ENCODE data around the gene NSDHL.
"Not testable (repeated sequence)": the region's sequence is repeated elsewhere in the genome, so short reads cannot be mapped to it uniquely, and the experiment has no call there.

Gene NSDHL

DNA sequence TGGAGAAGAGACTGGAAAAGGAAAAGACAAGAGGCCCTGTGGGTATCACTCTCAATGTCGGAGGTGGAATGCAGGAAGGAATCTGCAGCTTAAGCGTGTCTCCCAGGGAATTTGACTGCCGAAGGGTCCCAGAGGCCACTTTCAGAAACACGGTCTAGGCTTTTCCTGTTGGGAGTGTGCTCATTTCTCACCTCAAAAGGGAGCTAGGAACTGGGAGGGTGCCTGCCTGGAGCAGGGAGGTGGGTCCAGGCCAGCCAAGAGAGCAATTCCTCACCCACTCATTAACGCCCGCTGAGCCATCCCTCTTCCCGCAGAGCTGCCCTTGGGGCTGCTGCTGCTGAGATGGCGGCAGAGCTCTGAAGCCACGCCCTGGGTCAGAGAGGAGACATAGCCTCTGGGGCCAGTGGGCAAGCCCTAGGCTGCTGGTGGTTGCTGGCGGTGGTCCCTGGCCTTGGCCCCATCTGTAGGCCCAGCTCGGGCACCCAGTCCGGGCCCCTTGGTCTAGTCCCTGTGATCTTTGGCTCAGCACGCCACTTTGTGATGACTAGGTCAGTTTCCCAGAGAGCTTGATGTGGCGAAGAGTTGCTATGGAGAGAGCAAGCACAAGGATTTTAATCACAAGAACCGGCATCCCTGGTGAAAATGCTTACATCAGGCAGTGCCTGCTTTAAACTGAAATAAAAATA is 71.1 kb downstream of the NSDHL start:
- no peak for DNase-seq
- in situ Hi-C loops (cut with HindIII; ENCODE audit: low pct_ligation_motif_present, low pct_unique_long_range_greater_than_20kb, low sequenced_read_pairs) = no loop called here

DNA sequence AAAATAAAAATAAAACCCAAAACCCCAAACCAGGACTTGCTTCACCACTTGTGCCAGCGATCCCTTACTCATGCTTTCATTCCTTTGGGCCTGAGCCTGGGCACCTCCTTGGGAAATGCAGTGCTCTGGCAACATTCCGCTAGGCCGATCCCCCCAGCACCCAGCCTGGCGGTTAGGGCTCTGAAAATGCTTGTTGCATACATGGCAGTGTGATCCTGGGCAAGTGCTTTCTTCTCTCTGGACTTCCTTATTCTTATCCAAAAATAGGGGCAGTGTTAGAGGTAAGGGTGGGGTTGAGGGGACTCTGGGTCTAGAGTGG is 71.6 kb downstream of the NSDHL start:
- no peak for DNase-seq
- in situ Hi-C loops (cut with HindIII; ENCODE audit: low pct_ligation_motif_present, low pct_unique_long_range_greater_than_20kb, low sequenced_read_pairs) = no loop called here

DNA sequence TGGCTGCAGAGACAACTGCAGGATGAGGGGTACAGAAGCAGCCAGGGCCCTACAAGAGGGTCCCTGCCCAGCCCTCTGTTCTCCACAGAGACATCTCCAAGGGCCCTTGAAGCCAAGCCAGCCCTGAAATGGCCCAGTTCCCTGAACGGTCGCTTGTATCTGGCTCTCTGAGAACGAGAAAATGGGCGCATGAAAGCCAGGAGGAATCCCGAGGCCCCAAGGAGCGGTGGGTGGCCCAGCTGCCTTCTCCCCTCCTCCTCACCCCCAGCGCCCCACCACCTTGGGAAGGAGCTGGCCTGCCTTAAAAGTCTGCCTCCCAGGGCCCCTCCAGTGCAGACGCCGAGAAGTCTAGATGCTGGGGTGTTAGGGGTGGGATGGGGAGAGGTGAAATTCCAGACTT is 72.7 kb downstream of the NSDHL start:
- in situ Hi-C loops (cut with HindIII; ENCODE audit: low pct_ligation_motif_present, low pct_unique_long_range_greater_than_20kb, low sequenced_read_pairs) = no loop called here
- DNase-seq = no peak

DNA sequence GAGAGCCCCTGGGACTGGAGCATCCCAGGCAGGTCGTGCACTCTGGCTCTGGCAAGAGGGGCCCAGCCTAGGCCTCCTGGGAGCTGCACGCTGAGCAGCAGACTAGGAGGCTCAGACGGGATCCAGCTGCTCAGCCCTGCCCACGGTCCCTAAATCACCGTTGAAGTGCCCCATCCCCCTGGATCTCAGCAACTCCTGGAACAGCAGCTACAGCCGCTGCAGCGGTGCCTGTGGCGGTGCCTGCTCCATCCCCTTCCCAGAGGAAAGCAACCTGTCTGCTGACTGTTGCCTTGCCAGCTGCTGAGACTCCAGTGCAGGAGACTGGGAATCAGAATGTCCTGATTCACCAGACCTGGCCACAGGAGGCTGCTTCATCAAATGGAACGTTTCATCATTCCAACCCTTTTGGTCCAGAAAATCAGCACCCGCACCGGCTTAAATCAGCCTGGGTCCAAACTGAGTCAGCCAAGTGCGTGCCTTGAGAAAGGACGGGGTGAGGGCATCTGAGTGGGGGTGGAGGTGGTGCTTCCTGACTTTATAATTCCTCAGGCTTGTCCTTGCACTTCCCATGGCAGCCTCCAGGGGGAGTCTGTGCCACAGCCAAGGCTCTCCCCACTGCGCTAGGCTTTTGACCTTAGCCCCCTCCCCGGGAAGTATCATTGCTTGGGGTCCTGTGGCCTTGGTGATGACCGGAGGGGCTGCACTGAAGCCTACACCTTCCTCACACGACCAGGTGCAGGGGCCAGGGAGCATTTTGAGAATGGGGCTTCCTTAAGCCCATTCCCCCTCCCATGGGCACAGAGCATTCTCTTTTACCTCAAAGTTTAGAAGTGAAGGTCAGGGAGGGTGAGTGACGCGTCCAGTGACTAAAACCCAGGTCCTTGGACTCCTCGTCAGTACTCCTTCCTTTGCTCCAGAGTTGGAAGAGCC is 73.6 kb downstream of the NSDHL start:
- in situ Hi-C loops (cut with HindIII; ENCODE audit: low pct_ligation_motif_present, low pct_unique_long_range_greater_than_20kb, low sequenced_read_pairs) = no loop called here
- peak; percentile 46 for DNase-seq

GRCh38 chrX:152905081-152905420 is 74.2 kb downstream of the NSDHL start:
- no peak for DNase-seq

GRCh38 chrX:152907084-152907651 is 76.3 kb downstream of the NSDHL start:
- in situ Hi-C loops (cut with HindIII; ENCODE audit: low pct_ligation_motif_present, low pct_unique_long_range_greater_than_20kb, low sequenced_read_pairs) = no loop called here
- no peak for DNase-seq

More at GRCh38 chrX:152905081-152905420, 74.2 kb downstream of the NSDHL start:
- in situ Hi-C loops (cut with HindIII; ENCODE audit: low pct_ligation_motif_present, low pct_unique_long_range_greater_than_20kb, low sequenced_read_pairs) = no loop called here

GRCh38 chrX:152908486-152908885 is 77.6 kb downstream of the NSDHL start:
- no peak for DNase-seq
- in situ Hi-C loops (cut with HindIII; ENCODE audit: low pct_ligation_motif_present, low pct_unique_long_range_greater_than_20kb, low sequenced_read_pairs) = no loop called here

GRCh38 chrX:152910018-152910417 is 79.2 kb downstream of the NSDHL start:
- in situ Hi-C loops (cut with HindIII; ENCODE audit: low pct_ligation_motif_present, low pct_unique_long_range_greater_than_20kb, low sequenced_read_pairs) = not testable (repeated sequence)
- peak; percentile 1 for DNase-seq

DNA sequence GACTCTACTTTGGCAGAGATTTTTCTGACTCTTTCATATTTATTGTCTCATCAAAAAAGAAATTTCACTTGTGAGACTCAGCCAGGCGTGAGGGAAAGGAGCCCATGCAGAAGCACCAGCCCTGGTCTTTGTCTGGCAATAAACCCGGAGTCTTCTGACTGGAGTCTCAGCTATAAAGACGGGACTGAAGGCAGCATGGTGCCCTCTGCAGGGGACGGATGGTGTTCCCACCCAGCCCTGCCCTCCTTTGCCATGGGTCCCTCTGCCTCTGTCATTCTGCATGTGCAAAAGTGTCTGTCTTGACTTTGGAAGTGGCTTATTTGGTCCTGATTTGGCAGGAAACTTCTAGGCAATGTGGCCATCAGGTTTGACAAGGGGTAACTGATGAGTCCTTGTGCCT is 81.2 kb downstream of the NSDHL start:
- DNase-seq = no peak
- in situ Hi-C loops (cut with HindIII; ENCODE audit: low pct_ligation_motif_present, low pct_unique_long_range_greater_than_20kb, low sequenced_read_pairs) = no loop called here

GRCh38 chrX:152912641-152913040 is 81.8 kb downstream of the NSDHL start:
- in situ Hi-C loops (cut with HindIII; ENCODE audit: low pct_ligation_motif_present, low pct_unique_long_range_greater_than_20kb, low sequenced_read_pairs) = no loop called here
- no peak for DNase-seq

DNA sequence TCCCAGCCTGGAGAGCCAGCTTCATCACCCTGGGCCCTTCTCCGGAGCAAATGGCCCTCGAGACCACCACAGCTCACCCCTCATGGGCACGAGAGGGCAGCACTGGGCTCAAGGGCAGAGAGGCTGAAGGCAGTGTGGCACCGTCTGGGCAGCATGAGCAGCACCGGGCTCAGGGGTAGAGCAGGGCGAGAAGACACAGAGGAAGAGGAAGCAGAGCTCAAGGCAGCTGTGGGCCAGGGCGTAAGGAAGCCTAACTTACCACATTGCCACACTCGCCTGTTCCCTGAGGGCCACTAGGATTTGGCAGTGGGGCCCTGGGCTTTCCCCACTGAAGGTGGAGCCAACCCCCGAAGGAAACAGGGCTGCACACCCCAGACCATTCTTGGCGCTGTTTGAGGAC is 82.5 kb downstream of the NSDHL start:
- no peak for DNase-seq
- in situ Hi-C loops (cut with HindIII; ENCODE audit: low pct_ligation_motif_present, low pct_unique_long_range_greater_than_20kb, low sequenced_read_pairs) = no loop called here

GRCh38 chrX:152913910-152914309 is 83.0 kb downstream of the NSDHL start:
- DNase-seq = no peak
- in situ Hi-C loops (cut with HindIII; ENCODE audit: low pct_ligation_motif_present, low pct_unique_long_range_greater_than_20kb, low sequenced_read_pairs) = no loop called here

- DNase-seq = peak; percentile 15
Observed at GRCh38 chrX:152915541-152916241, 84.8 kb downstream of the NSDHL start.

DNA sequence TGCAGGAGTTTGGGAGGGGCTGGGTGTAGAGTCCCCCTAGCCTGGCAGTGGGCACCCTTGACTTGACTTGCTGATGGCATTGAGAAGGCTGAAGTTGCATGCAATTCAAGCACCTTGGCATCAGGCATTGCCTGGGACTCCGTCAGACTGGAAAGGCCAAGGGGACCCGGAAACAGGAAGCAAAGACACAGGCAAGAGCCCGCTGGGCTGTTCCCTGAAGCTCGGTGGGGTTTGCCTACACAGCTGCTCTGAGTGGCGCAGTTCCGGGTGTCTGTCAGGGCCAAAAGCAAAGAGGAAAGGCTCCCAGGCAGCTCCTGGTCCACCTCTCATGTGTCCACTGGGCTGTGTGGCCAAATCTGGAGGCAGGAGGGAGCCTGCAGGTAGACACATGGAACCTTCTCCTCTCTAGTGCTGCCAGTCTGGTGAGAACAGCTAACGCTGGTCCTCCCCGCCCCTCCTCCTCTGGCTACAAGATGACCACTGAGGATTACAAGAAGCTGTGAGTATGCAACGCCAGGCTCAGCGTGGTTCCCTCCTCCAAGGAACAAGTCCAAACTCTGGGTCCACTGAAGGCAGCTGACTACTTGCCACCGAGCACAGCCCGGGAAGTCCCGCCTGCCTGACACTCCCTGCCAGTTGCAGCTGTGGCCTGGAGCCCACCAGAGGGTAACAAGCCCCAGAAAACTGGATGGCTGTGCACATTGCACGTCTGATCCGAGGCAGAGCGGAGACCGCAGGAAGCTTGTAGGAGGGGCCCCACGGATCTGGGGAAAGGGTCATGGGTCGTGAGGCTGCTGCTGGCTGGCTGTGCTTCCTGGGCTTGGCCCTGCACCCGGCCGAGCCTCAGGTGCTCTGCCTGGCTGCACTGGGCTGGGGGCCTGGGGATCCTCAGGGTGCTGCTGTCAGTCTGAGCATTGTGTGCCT is 87.1 kb downstream of the NSDHL start:
- in situ Hi-C loops (cut with HindIII; ENCODE audit: low pct_ligation_motif_present, low pct_unique_long_range_greater_than_20kb, low sequenced_read_pairs) = no loop called here
- no peak for DNase-seq

More at GRCh38 chrX:152915541-152916241, 84.8 kb downstream of the NSDHL start:
- in situ Hi-C loops (cut with HindIII; ENCODE audit: low pct_ligation_motif_present, low pct_unique_long_range_greater_than_20kb, low sequenced_read_pairs) = no loop called here

GRCh38 chrX:152918707-152919106 is 87.8 kb downstream of the NSDHL start:
- DNase-seq = no peak
- in situ Hi-C loops (cut with HindIII; ENCODE audit: low pct_ligation_motif_present, low pct_unique_long_range_greater_than_20kb, low sequenced_read_pairs) = no loop called here

All from ACHN (cell line).